OCI-LY7 (cell line): Measurements from ENCODE around the gene MED13. TPM values are rescaled to one million over a fixed set of nuclear protein-coding genes. Genes with fewer than 3 reads are reported as not detected.

Experiments
- BruUV-seq: library from RNA; stranded (reverse); fragments of 400-500 nt; replicated peaks from 2 replicates; lab custom pipeline; 2021; lab: Mats Ljungman, UMichigan
- CTCF ChIA-PET: fragments of 300-600 bp; sonication (Branson Sonifier 250); formaldehyde crosslinking; loops from one replicate; lab custom pipeline; 2022; ENCODE audit warnings: antibody characterized with exemption; ENCODE audit not compliant: unreplicated experiment; lab: Charles Lee
- POLR2A ChIA-PET: fragments of 300-600 bp; sonication (Branson Sonifier 250); formaldehyde crosslinking; loops from one replicate; lab custom pipeline; 2022; ENCODE audit warnings: antibody characterized with exemption; lab: Charles Lee
- DNase-seq: peaks from one replicate; pipeline ENCODE4 v3.0.0-alpha.2; 2015; ENCODE audit warnings: low spot score
- H2AFZ ChIP-seq: fragments of 200-600 bp; sonication (generic), shearing (Covaris generic); 2 replicates; pipeline ENCODE4 v1.6.1; 2014; ENCODE audit warnings: mild to moderate bottlenecking, antibody characterized with exemption, low read length, moderate library complexity
- H3K27ac ChIP-seq: fragments of 200-600 bp; sonication (generic); 2 replicates; pipeline ENCODE4 v1.5.1; 2014; ENCODE audit warnings: mixed run types, low read depth, mild to moderate bottlenecking, moderate library complexity, low read length, inconsistent platforms; ENCODE audit not compliant: poor library complexity, severe bottlenecking
- H3K36me3 ChIP-seq: fragments of 200-600 bp; sonication (generic); 2 replicates; pipeline ENCODE4 v1.6.1; 2014; ENCODE audit warnings: mild to moderate bottlenecking, antibody characterized with exemption, low read length, moderate library complexity, mixed read lengths; ENCODE audit not compliant: insufficient read depth
- H3K4me1 ChIP-seq: fragments of 200-600 bp; sonication (generic); 2 replicates; pipeline ENCODE4 v1.5.1; 2014; ENCODE audit warnings: mild to moderate bottlenecking, low read length; ENCODE audit not compliant: insufficient read depth, poor library complexity, severe bottlenecking
- H3K4me2 ChIP-seq: fragments of 200-600 bp; sonication (generic); 2 replicates; pipeline ENCODE4 v1.6.1; 2014; ENCODE audit warnings: mild to moderate bottlenecking, low read length
- H3K4me3 ChIP-seq: fragments of 200-600 bp; sonication (generic); 2 replicates; pipeline ENCODE4 v1.5.1; 2014; ENCODE audit warnings: mild to moderate bottlenecking, low read depth, low read length; ENCODE audit not compliant: poor library complexity, severe bottlenecking
- H3K79me2 ChIP-seq: fragments of 200-600 bp; sonication (generic); 2 replicates; pipeline ENCODE4 v1.6.1; 2016; ENCODE audit warnings: low read depth, mild to moderate bottlenecking, low read length, moderate library complexity, mixed read lengths; ENCODE audit not compliant: insufficient read depth
- H3K9me2 ChIP-seq: fragments of 200-600 bp; sonication (generic); 2 replicates; pipeline ENCODE4 v1.6.1; 2016; ENCODE audit warnings: mild to moderate bottlenecking, low read length, mixed read lengths; ENCODE audit not compliant: insufficient read depth
- H3K9me3 ChIP-seq: fragments of 200-600 bp; sonication (generic); 2 replicates; pipeline ENCODE4 v1.6.1; 2014; ENCODE audit warnings: mild to moderate bottlenecking, mixed run types, low read length, mixed read lengths
- H4K20me1 ChIP-seq: fragments of 200-600 bp; sonication (generic); 2 replicates; pipeline ENCODE4 v1.6.1; 2014; ENCODE audit warnings: mild to moderate bottlenecking, antibody characterized with exemption, low read length, moderate library complexity, mixed read lengths; ENCODE audit not compliant: insufficient read depth
- CTCF ChIP-seq: fragments of 200-600 bp; sonication (generic); conservative IDR thresholded peaks from 2 replicates; pipeline ENCODE4 v1.5.1; 2014; ENCODE audit warnings: mild to moderate bottlenecking, antibody characterized with exemption, low read length, moderate library complexity, mixed read lengths
- EZH2phosphoT487 ChIP-seq: fragments of 200-600 bp; sonication (generic); IDR thresholded peaks from 2 replicates; pipeline ENCODE4 v1.6.1; 2018; ENCODE audit warnings: low read depth, borderline replicate concordance, mild to moderate bottlenecking, mixed run types, antibody characterized with exemption, low read length, moderate library complexity, mixed read lengths
- intact Hi-C: fragments of 100-400 bp; cut with micrococcal nuclease; formaldehyde crosslinking; loops from one replicate; pipeline ENCODE4 v1.10.0; 2022; ENCODE audit not compliant: unreplicated experiment
- total RNA-seq, 2 experiments: library from RNA; depleted of rRNA in 1 of 2; stranded (reverse); fragments of >200 nt in 1 of 2; shearing (Covaris generic) in 1 of 2; gene quantifications; 2 replicates each; pipeline ENCODE4 v1.2.3, GENCODE V29; 2014 to 2022

Gene MED13
- total RNA-seq, 2 experiments from 2014 or later = 42.3 to 70.8 TPM

GRCh38 chr17:61928101-61928436 lies 137.0 kb downstream of the MED13 start:
- BruUV-seq = no TSS peak
- peak overlapping the region; percentile 100 for H2AFZ ChIP-seq
- ChIA-PET POLR2A (interaction anchor here (0.7 kb wide), 1 partner anchor 21 kb away, joined by 3 read pairs; no protein-coding TSS in a partner anchor), CTCF (no interaction called here)
- no peak for DNase-seq
- peaks cover 20% of the 10 kb centered on the region for H3K4me1 ChIP-seq
- H3K27ac ChIP-seq = no peak overlapping the region
- peaks cover 14% of the 10 kb centered on the region; the same call in 1 of the 2 replicates for H3K79me2 ChIP-seq
- H3K9me2 ChIP-seq = no peaks in the 10 kb centered on the region
- intact Hi-C loops = no loop called here
- peak overlapping the region; percentile 75 for H3K4me3 ChIP-seq
- TF ChIP-seq EZH2phosphoT487 (no peak), CTCF (no peak)
- H3K9me3 ChIP-seq = no peaks in the 10 kb centered on the region
- peak overlapping the region; percentile 92 for H3K4me2 ChIP-seq
- H3K36me3 ChIP-seq = peaks cover 23% of the 10 kb centered on the region
- no peaks in the 10 kb centered on the region for H4K20me1 ChIP-seq

DNA sequence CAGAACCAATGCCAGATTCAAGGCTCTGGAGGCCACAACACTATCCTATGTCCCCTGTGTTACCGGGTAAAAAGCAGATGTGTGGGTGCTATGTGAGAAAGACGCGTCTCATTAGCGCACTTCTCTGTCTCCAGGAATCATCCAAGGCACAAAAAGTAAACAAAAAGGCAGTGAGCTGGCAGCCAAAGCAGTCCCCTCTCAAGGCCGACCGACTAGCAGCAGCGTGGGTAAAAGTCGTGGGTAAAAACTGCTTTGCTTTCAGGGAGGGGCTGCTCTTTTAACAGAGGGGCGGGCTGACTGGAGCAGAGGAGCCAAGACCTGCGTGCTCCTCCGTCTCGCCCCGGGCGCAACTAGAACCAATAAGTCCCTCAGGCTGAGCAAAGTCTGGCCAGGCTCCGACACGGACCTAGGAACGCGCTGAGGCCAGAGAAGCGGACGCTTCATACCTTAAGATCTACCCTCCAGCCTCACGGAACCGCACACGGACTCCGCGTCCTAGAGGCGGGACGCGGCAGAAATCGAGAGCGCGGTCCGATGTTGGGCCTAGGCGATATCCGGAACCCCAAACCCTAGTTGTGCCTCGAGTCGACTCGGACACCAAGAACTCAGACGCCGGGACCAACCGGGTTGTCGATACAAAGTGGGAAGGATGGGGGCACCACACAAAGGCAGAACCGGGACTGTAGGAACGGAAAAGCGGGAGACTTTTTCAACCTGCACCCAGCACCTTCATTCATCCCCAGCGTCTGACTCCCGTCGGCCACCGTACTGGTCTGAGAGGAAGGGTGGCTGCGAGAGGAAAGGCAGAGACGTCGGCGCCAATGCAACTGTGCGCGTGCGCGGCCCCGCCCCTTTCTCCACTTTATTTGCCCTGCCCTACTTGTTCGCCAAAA lies 137.6 kb downstream of the MED13 start, which contains the start of gene INTS2:
Gene INTS2, minus strand, starts transcription at position 775 of the 893 bp plus-strand sequence. CDS start 1,338 bp downstream, outside the sequence.
- peak; percentile 93 for DNase-seq
- no peak for TF ChIP-seq EZH2phosphoT487
- TF ChIP-seq CTCF = 0 out of 2 replicates have a peak, but pooled peaks have one; percentile 16
- H3K4me1 ChIP-seq = peaks cover 20% of the 10 kb centered on the region
- H3K36me3 ChIP-seq = peaks cover 26% of the 10 kb centered on the region
- peak within 1 kb of the TSS; percentile 75 for H3K4me3 ChIP-seq
- peak within 1 kb of the TSS; percentile 61 for H3K27ac ChIP-seq
- intact Hi-C loops = loop anchor here (1.0 to 2.0 kb wide), 2 partner anchors 64 to 137 kb away; partner anchors contain the start of genes BRIP1 and MED13
- ChIA-PET CTCF (no interaction called here), POLR2A (interaction anchor here (0.6 to 0.7 kb wide), 3 partner anchors 12 to 152 kb away, joined by 3 to 5 read pairs (median 3); no protein-coding TSS in a partner anchor)
- peak within 1 kb of the TSS; percentile 92 for H3K4me2 ChIP-seq
- H3K9me2 ChIP-seq = no peaks in the 10 kb centered on the region
- H2AFZ ChIP-seq = peak within 1 kb of the TSS; percentile 100
- H4K20me1 ChIP-seq = no peaks in the 10 kb centered on the region
- TSS peak; percentile 91 for BruUV-seq
- peaks cover 14% of the 10 kb centered on the region; the same call in 1 of the 2 replicates for H3K79me2 ChIP-seq
- no peaks in the 10 kb centered on the region for H3K9me3 ChIP-seq
